Occipital lobe (tissue), 3 donors: Measurements from ENCODE around the gene TRAFD1. TPM values are rescaled to one million over a fixed set of nuclear protein-coding genes. Genes with fewer than 3 reads are reported as not detected.

Source experiments
- DNase-seq: peaks from one replicate; lab custom pipeline; 2025; lab: John Stamatoyannopoulos, UW
- small RNA-seq: library from RNA; depleted of rRNA; stranded (forward); fragments of <200 nt; gene quantifications from one replicate; pipeline ENCODE3, GENCODE V24; 2014
- total RNA-seq: library from RNA; depleted of rRNA; stranded (reverse); fragments of >200 nt; gene quantifications from one replicate; pipeline ENCODE4 v1.2.3, GENCODE V29; 2014

The TRAFD1 gene
- total RNA-seq, 1 donor from 2014 or later: 46.5 TPM

- DNase-seq: peak; percentile 18
Observed at GRCh38 chr12:112198120-112198733, 72.9 kb downstream of the TRAFD1 start.

GRCh38 chr12:112199136-112199535, 73.8 kb downstream of the TRAFD1 start:
- DNase-seq: no peak

Small RNA genes within 50 kb of the gene (small RNA-seq; reads per million reads assigned to genes)
- gene RF00019: not detected

Other genes with a start within 250 kb of the TRAFD1 start
- gene TMEM116, start 112.4 kb upstream of the TRAFD1 start, total RNA-seq: 33.1 TPM
- gene ERP29, start 112.1 kb upstream of the TRAFD1 start, total RNA-seq: 44.8 TPM
- 37.6 TPM for gene NAA25, start 16.8 kb upstream of the TRAFD1 start, total RNA-seq